ENCODE measurements around the gene GRN.

GRCh38 chr17:44363613-44364159 lies 18.6 kb downstream of the GRN start, which contains the start of gene FAM171A2:
- TF ChIP-seq POLR2A (IDR thresholded peaks at IDR 0.05) (no peak), CTCF (IDR thresholded peaks at IDR 0.05) (peak in 3 of 7 experiments; percentile 63 to 93 (median 79)), POLR2AphosphoS5 (IDR thresholded peaks at IDR 0.05) (peak in 1 of 3 donors; percentile 23)
